ENCODE data around the gene SPOCK1.

GRCh38 chr5:137333475-137333874, 165.7 kb downstream of the SPOCK1 start:
- no peak for TF ChIP-seq EZH2phosphoT487 (IDR thresholded peaks at IDR 0.05; ENCODE audit: borderline replicate concordance)
- TF ChIP-seq CTCF (IDR thresholded peaks at IDR 0.05 in 2 of 3, conservative IDR thresholded peaks at IDR 0.05 in 1 of 3; ENCODE audit: borderline replicate concordance in 1 of 3, insufficient read depth in 1 of 3, low read depth in 2 of 3, low read length in 2 of 3) = no peak
- no peak for TF ChIP-seq SP1 (IDR thresholded peaks at IDR 0.05; ENCODE audit: low read depth)
- TF ChIP-seq CEBPB (IDR thresholded peaks at IDR 0.05; ENCODE audit: low read depth) = no peak
- no peak for TF ChIP-seq POLR2A (IDR thresholded peaks at IDR 0.05; ENCODE audit: borderline replicate concordance, extremely low read depth, insufficient read depth, insufficient read length)
- no peak for TF ChIP-seq EGR1 (IDR thresholded peaks at IDR 0.05; ENCODE audit: low read depth)
- no peak for TF ChIP-seq REST (IDR thresholded peaks at IDR 0.05; ENCODE audit: low read depth)

Measured in HCT116 (cell line).